Skeletal muscle satellite cell (primary cell): Measurements from ENCODE around the gene RARA.

Experiments
- H3K27me3 ChIP-seq: 2 replicates; pipeline ENCODE4 v1.7.0; 2013; ENCODE audit warnings: low read length; ENCODE audit not compliant: control insufficient read depth, insufficient read depth
- H3K36me3 ChIP-seq: 2 replicates; pipeline ENCODE4 v1.7.0; 2013; ENCODE audit warnings: mild to moderate bottlenecking, control low read depth, low read length; ENCODE audit not compliant: insufficient read depth
- H3K4me1 ChIP-seq: 2 replicates; pipeline ENCODE4 v1.7.0; 2013; ENCODE audit warnings: low read length; ENCODE audit not compliant: control insufficient read depth, insufficient read depth
- H3K4me2 ChIP-seq: 2 replicates; pipeline ENCODE4 v1.7.0; 2013; ENCODE audit warnings: mild to moderate bottlenecking, low read length
- H3K4me3 ChIP-seq: 2 replicates; pipeline ENCODE4 v1.7.0; 2013; ENCODE audit warnings: low read length
- H3K9ac ChIP-seq: 2 replicates; pipeline ENCODE4 v1.7.0; 2013; ENCODE audit warnings: mild to moderate bottlenecking, low read depth, low read length, moderate library complexity
- H3K9me3 ChIP-seq: replicated peaks from 2 replicates; pipeline ENCODE4 v1.7.0; 2013; ENCODE audit warnings: mild to moderate bottlenecking, control low read depth, low read length

Gene RARA

DNA sequence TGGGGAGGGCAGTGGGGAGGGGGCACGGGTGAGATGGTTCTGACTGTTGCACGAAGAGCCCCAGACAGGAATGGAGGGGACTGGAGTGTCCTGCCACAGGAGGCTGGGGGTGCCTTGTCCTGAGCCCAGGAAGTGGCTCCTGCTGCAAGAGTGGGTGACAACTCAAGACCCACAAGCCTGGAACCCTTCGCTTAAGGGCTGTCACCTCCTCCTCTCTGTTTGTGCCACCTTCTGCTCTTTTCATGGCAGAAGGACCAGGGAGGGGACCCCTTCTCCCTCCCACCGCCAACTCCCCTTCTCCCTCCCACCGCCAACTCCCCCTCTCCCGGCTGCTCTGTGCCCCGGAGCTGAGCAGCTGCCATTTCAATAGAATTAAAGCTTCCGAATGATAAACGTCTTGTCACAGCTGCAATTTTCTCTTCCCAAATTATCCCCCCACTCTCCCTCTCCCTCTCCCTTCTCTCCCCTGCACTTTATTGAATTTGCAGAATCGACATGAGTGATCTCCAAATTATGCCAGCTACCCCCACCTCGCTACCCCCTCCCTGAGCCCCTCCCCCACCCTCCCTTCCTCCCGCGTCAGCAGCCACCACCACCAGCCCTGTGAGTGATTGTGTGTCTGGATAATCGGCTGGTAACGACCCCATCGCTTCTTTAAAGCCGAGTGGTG lies 41.8 kb downstream of the RARA start:
- H3K36me3 ChIP-seq = peaks cover 56% of the 10 kb centered on the region
- no peak overlapping the region for H3K4me3 ChIP-seq
- H3K27me3 ChIP-seq = no peaks in the 10 kb centered on the region
- no peak overlapping the region for H3K9ac ChIP-seq
- peak overlapping the region; percentile 17 for H3K4me2 ChIP-seq
- no peaks in the 10 kb centered on the region for H3K9me3 ChIP-seq
- H3K4me1 ChIP-seq = peaks cover 68% of the 10 kb centered on the region

DNA sequence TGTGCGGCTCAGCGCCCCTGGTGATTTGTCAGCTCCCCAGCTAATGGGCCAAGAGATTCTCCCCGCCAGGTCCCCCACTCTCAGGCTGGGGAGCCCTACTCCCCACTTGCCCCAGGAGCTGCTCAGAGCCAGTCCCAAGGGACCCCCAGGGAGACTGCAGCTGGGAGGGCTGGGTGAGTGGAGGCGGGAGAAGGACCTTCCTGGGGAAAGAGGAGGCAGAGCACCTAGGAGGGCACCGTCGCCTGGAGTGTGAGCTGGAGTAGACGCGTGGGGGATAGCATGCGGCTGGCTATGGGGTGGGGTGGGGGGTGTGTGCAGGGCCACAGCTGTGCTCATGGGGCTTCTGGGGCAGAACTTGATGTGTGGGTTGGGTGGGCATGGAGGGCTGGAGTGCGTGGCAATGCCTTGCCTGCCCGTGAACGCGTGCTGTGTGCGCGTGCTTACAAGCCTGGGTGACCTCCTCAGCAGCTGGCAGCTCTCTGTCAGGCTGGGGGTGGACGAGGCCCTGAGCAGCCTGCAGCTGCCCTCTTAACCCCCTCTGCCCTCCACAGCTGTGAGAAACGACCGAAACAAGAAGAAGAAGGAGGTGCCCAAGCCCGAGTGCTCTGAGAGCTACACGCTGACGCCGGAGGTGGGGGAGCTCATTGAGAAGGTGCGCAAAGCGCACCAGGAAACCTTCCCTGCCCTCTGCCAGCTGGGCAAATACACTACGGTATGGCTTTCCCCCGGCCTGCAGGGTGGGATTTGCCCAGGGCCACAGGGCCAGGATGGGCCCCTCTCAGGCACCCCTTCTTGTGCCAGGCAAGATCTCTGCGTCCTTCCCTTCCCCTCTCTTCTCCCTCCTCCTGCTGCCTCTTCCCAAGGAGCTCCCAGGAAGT lies 42.6 kb downstream of the RARA start:
- Histone ChIP-seq H3K4me1 (peaks cover 60% of the 10 kb centered on the region), H3K27me3 (no peaks in the 10 kb centered on the region), H3K4me3 (no peak overlapping the region)

DNA sequence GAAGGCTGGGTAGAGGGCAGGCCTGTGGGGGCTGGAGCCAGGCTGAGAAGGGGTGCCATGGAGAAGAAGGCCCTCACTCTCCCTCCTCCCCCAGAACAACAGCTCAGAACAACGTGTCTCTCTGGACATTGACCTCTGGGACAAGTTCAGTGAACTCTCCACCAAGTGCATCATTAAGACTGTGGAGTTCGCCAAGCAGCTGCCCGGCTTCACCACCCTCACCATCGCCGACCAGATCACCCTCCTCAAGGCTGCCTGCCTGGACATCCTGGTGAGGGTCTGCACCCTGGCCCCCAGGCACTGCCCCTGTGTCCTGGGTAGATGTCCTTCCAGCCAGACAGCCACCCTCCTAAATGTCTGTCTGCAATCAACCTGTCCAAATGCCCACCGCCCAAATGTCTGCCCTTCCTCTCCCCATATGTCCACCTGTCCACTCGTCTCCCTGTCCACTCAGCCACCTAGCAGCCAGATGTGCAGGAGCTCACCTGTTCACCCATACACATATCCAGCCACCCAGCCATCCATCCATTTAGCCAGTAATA lies 43.3 kb downstream of the RARA start:
- Histone ChIP-seq H3K4me2 (no peak overlapping the region), H3K4me3 (no peak overlapping the region), H3K36me3 (peaks cover 62% of the 10 kb centered on the region), H3K4me1 (peaks cover 53% of the 10 kb centered on the region), H3K27me3 (no peaks in the 10 kb centered on the region), H3K9me3 (no peaks in the 10 kb centered on the region), H3K9ac (no peak overlapping the region)

More for the DNA sequence above, 42.6 kb downstream of the RARA start:
- Histone ChIP-seq H3K9ac (no peak overlapping the region), H3K9me3 (no peaks in the 10 kb centered on the region), H3K4me2 (no peak overlapping the region), H3K36me3 (peaks cover 62% of the 10 kb centered on the region)

DNA sequence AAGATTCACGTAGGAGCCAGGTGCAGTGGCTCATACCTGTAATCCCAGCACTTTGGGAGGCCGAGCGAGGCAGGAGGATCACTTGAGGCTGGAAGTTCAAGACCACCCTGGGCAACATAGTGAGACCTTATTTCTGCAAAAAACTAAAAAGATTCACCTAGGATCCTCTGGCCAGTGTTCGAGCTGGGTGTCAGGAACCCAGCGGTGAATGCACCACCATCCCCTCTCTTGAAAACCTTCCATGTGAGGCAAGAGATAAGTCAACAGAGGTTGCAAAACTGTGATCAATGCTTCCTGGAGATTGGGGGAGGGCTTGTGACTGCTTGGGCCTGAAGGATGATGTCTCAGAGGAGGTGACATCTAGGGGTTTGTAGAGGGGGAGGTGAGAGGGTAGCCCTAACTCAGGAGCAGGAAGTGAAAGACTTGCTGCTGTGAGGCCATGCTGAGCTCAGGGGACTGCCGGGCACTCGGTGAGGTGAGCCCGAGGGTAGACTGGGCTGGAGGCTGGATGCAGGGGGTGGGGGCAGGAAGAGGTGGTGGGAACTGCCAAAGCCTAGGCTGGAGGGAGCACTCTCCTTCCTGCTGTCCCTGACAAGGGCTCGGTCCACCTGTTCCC lies 43.9 kb downstream of the RARA start:
- H3K27me3 ChIP-seq = no peaks in the 10 kb centered on the region
- H3K4me1 ChIP-seq = peaks cover 51% of the 10 kb centered on the region
- no peak overlapping the region for H3K4me3 ChIP-seq
- no peak overlapping the region for H3K4me2 ChIP-seq
- H3K36me3 ChIP-seq = peaks cover 62% of the 10 kb centered on the region
- H3K9ac ChIP-seq = no peak overlapping the region
- no peaks in the 10 kb centered on the region for H3K9me3 ChIP-seq

GRCh38 chr17:40354221-40355122 lies 45.5 kb downstream of the RARA start:
- Histone ChIP-seq H3K36me3 (peaks cover 49% of the 10 kb centered on the region), H3K4me2 (no peak overlapping the region), H3K9me3 (no peaks in the 10 kb centered on the region), H3K27me3 (no peaks in the 10 kb centered on the region), H3K4me1 (peaks cover 40% of the 10 kb centered on the region), H3K9ac (no peak overlapping the region), H3K4me3 (no peak overlapping the region)

DNA sequence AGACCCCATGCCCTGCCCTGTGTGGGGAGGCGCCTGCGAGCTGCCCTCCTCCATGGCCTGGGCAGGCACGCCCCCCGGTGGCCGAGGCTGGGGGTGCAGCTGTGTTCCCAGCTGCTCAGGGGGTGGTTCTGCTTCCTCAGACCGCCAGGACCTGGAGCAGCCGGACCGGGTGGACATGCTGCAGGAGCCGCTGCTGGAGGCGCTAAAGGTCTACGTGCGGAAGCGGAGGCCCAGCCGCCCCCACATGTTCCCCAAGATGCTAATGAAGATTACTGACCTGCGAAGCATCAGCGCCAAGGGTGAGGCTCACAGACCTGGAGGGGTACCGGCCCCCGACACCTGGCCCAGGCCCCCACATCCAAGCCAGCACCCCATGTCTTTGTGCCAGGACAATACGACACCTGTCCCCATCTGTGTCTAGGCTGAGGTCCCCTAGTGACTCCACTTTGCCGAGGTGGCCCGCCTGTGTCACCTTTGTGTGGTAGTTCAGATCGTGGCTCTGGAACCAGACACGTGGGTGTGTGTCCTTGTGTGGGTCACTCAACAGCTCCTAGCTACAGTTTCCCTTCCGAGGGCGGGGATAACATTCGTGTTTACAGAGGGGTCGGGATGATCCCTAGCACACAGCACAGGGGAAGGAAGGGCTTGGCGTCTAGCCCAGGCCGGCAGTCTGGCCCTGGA lies 46.3 kb downstream of the RARA start:
- Histone ChIP-seq H3K9me3 (no peaks in the 10 kb centered on the region), H3K4me1 (peaks cover 32% of the 10 kb centered on the region), H3K4me3 (no peak overlapping the region), H3K36me3 (peaks cover 44% of the 10 kb centered on the region), H3K4me2 (no peak overlapping the region), H3K27me3 (no peaks in the 10 kb centered on the region), H3K9ac (no peak overlapping the region)

- H3K36me3 ChIP-seq = peaks cover 42% of the 10 kb centered on the region
- no peaks in the 10 kb centered on the region for H3K9me3 ChIP-seq
- peaks cover 25% of the 10 kb centered on the region for H3K4me1 ChIP-seq
Measured at GRCh38 chr17:40355804-40356758, 47.1 kb downstream of the RARA start.

GRCh38 chr17:40356990-40357881 lies 48.3 kb downstream of the RARA start:
- no peak overlapping the region for H3K4me2 ChIP-seq
- no peaks in the 10 kb centered on the region for H3K9me3 ChIP-seq
- H3K9ac ChIP-seq = no peak overlapping the region
- peaks cover 14% of the 10 kb centered on the region for H3K4me1 ChIP-seq
- H3K4me3 ChIP-seq = no peak overlapping the region
- H3K27me3 ChIP-seq = no peaks in the 10 kb centered on the region
- peaks cover 35% of the 10 kb centered on the region for H3K36me3 ChIP-seq

More at GRCh38 chr17:40355804-40356758, 47.1 kb downstream of the RARA start:
- Histone ChIP-seq H3K4me3 (no peak overlapping the region), H3K9ac (no peak overlapping the region), H3K4me2 (no peak overlapping the region), H3K27me3 (no peaks in the 10 kb centered on the region)

GRCh38 chr17:40358323-40359038 lies 49.5 kb downstream of the RARA start:
- Histone ChIP-seq H3K9me3 (no peaks in the 10 kb centered on the region), H3K9ac (peak overlapping the region; percentile 65), H3K36me3 (peaks cover 26% of the 10 kb centered on the region), H3K4me3 (peak overlapping the region; percentile 56), H3K27me3 (no peaks in the 10 kb centered on the region), H3K4me2 (peak overlapping the region; percentile 84), H3K4me1 (peaks cover 17% of the 10 kb centered on the region)
